Stimulated activated CD4-positive, alpha-beta T cell treated with anti-CD3 and anti-CD28 coated beads, TNF-alpha, amount 100 ng/mL, for 1 hour (primary cell): Measurements from ENCODE around the gene PEAK3.

Experiments used
- DNase-seq, 3 donors: peaks; one replicate each; pipeline ENCODE4 v3.0.0-alpha.2; 2020; ENCODE audit warnings: low read depth in 3 of 3, low spot score in 1 of 3

PEAK3 gene

GRCh38 chr19:2271234-2272103 lies 10.5 kb downstream of the PEAK3 start:
- DNase-seq = no peak

- peak in 2 of 3 donors; percentile 54 to 66 for DNase-seq
Observed at GRCh38 chr19:2270423-2271233, 11.3 kb downstream of the PEAK3 start.

- no peak for DNase-seq
Observed at GRCh38 chr19:2270157-2270422, 11.9 kb downstream of the PEAK3 start.

GRCh38 chr19:2269244-2270156 lies 12.5 kb downstream of the PEAK3 start:
- DNase-seq = peak; percentile 98 to 99 (median 99)

- no peak for DNase-seq
Observed at GRCh38 chr19:2268861-2269243, 13.1 kb downstream of the PEAK3 start.

GRCh38 chr19:2268480-2268830 lies 13.5 kb downstream of the PEAK3 start:
- DNase-seq = no peak

GRCh38 chr19:2266183-2266993 lies 15.6 kb downstream of the PEAK3 start:
- DNase-seq = no peak

- no peak for DNase-seq
Observed at GRCh38 chr19:2261438-2262172, 20.4 kb downstream of the PEAK3 start.

GRCh38 chr19:2260341-2260805 lies 21.6 kb downstream of the PEAK3 start:
- DNase-seq = no peak

GRCh38 chr19:2259336-2259735 lies 22.6 kb downstream of the PEAK3 start:
- no peak for DNase-seq

GRCh38 chr19:2255982-2256685 lies 25.8 kb downstream of the PEAK3 start, which contains the start of gene JSRP1:
TSS of gene JSRP1 (minus strand) at chr19:2256417. CDS start at chr19:2255314, 1,103 bp downstream.
- no peak for DNase-seq

- DNase-seq = no peak
Observed at GRCh38 chr19:2255112-2255845, 26.7 kb downstream of the PEAK3 start.

- no peak for DNase-seq
Observed at GRCh38 chr19:2254064-2254872, 27.7 kb downstream of the PEAK3 start.

GRCh38 chr19:2253106-2254063 lies 28.6 kb downstream of the PEAK3 start:
- DNase-seq = no peak

GRCh38 chr19:2252797-2253105 lies 29.2 kb downstream of the PEAK3 start:
- DNase-seq = no peak

GRCh38 chr19:2252055-2252796 lies 29.7 kb downstream of the PEAK3 start:
- DNase-seq = no peak
